GM21526 (cell line): ENCODE data around the gene SMARCA2.

ENCODE experiments used
- ATAC-seq: cut with Tn5 transposase; IDR thresholded peaks from one replicate; pipeline ENCODE4 v1.9.1; 2021; ENCODE audit warnings: moderate library complexity; ENCODE audit not compliant: unreplicated experiment, low FRiP score

The SMARCA2 gene

DNA sequence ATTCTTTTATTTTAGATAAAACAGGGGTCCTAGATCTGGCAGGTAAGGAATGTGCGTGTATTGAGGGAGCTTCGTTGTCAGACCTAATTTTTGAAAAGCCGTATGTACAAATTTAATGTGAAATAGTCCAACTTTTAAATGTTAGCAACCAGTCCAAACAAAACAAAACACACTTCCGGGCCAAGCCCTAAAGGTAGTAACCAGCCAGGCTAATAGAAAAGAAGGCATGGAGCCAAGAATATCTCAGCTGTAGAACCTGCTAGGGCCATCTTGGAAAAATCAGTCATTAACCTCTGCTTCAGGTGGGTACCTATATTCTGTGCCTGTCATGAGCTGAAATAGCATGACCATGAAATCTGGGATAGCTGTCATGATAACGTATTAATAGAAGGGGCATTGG lies 71.0 kb downstream of the SMARCA2 start:
- ATAC-seq = no peak

DNA sequence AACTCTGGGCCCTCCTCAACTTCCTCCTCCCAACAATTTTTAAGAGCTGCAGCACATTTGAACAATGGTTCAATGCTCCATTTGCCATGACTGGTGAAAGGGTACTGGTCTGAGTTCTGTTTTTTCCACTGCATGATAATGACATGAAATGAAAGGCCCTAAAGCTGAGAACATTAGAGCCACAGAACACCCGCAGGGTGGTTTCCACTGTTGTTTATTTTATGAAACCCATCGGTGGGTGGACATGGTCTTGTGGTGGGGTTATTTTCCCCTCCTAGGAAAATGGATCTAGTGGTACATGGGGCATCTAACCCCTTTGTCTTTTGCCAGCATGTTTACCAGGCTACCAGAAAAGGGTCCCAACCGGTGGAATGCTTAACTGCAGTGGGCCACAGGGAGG lies 71.8 kb downstream of the SMARCA2 start:
- ATAC-seq = no peak

DNA sequence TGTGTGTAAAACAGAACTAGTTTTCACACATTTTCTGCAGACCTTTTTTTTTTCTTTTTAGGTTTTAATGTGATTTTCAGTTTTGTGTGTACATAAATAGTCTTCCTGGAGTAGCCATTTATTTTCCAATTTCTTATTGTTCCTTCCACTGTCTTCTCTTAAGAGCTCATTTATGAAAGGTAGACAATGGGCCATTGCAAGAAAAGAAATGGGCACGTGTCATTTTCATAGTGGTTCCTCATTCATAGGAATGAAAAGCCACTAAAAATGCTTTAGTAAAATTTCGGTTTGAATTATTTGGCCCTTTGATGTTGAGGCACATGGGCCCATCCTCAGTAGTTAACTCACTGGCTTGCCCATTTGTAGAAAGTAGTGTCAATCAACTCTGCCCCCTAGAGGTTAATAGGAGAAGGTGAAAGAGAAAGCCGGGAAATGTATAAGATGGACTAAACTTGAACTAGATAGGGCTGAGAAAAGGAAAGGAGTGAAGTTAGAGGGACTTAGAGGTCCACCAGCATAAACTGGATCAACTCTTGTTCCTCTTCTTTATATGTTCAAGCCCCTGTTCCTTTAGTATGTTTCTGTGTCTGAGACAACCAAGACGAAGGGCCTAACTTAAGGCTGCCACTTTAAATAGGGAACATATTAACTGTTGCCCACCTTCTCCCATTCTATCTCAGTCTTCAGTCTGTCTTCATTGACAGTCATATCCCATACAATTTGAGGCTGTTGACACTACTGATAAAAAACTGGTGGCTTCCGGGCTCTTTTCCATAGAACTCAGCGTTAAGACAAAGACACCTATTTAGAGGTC lies 72.6 kb downstream of the SMARCA2 start:
- ATAC-seq = peak; percentile 78

DNA sequence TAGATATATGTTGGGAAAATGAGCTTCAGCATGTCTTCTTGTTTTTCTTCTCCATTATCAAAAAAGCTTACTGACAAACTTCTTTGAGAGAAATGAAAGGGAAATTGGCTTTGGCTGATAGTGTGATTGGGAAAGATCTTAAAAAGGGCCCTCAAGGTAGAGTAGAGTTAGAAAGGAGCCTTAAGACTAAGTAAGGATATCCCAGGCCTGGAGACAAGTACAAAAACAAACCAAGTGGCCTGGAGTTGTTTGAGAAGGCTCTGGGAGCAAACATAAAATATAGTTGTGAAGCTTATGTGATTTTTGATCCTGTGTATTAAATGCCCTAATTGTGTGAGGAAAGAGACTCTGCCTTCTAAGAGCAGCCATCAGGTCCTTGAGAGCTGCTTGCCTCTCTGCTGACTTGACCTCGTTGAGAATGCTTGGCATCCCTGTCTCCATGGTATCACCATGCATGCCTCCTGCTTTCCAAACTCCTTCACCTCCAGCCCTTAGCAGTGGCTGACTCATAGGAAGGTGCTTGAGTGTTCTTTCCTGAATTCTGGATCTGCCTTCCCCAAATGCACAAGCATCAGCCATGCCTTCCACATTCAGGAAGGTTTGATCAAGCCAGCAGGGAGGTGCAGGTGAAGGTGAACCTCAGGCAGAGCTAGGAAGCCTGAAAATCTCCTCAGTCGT lies 78.9 kb downstream of the SMARCA2 start:
- no peak for ATAC-seq

GRCh38 chr9:2096376-2096970 lies 81.3 kb downstream of the SMARCA2 start:
- ATAC-seq = no peak

DNA sequence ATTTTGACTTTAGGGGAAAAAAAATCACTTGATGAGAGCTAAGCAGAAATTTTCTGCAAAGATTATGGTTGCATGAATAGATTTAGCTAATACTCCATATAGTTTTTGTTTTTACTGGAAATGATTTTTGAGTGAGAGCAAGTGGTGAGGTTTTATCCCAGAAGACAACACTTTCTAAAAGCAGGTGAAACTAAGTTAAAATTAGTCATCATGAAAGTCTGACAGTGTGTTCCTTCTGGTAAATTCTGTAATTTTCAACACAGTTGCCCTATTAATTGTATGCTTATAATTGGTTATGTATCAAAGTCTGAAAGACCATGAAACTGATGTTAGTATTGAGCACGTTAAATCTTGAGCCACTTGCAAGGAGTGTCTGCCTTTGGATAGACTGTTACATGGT lies 91.5 kb downstream of the SMARCA2 start:
- no peak for ATAC-seq

GRCh38 chr9:2107906-2108451 lies 92.8 kb downstream of the SMARCA2 start:
- no peak for ATAC-seq

- ATAC-seq = no peak
These were observed 94.0 kb downstream of the SMARCA2 start for GRCh38 chr9:2109069-2109650.

DNA sequence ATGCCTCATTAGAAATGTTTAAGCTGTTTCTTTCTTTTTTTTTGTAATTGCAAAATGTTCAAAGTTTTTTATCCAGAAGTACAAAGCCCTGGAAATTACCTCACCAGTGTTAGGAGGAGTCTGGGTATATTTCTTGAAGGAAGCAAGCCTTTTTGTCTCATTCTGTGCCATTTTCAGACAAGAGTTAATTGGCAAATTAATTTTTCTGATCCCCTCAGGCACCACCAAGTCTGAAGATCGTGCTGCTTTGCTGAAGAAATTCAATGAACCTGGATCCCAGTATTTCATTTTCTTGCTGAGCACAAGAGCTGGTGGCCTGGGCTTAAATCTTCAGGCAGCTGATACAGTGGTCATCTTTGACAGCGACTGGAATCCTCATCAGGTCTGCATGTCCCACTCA lies 94.9 kb downstream of the SMARCA2 start:
- ATAC-seq = no peak

DNA sequence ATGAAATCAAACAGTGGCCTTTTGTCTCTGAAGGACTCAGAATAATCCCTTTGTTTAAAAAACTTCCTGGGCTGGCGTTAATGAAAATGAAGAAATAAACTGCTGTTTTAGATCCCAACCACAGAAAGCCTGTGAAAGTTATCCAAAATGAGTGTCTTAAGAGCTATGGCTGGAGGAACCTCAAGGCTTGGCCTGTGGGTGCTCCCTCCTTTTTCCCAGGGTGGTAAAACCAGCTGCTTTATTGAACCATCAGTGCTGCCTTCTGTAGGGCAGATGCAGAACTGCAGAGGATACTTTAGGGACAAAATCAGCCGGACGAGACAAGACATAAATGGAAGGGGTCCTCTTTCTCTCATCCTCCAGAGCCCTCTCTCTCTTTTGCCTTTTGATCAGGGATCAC lies 100.9 kb downstream of the SMARCA2 start:
- no peak for ATAC-seq

GRCh38 chr9:2117527-2117926 lies 102.4 kb downstream of the SMARCA2 start:
- ATAC-seq = no peak

DNA sequence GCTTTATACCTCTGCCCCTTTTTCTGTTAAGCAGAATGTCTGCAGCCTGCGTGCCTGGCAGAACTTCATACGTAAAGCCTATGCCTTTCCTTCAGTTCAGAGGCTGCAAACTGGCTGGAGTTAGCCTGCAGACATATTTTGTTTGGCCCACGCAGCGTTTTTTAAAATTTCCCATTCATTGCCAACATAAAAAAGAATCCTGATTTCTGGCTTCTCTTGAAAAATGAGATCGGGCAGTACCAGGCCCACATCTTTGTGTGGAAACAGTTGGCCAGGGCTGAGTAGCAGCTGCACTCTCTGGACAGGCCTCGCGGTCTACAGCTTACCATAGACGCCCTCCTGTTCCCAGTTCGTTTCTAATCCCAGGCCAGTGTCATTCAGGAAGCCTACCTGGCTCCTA lies 104.4 kb downstream of the SMARCA2 start:
- ATAC-seq = no peak

- no peak for ATAC-seq
These were observed 106.0 kb downstream of the SMARCA2 start for GRCh38 chr9:2120926-2121689.

DNA sequence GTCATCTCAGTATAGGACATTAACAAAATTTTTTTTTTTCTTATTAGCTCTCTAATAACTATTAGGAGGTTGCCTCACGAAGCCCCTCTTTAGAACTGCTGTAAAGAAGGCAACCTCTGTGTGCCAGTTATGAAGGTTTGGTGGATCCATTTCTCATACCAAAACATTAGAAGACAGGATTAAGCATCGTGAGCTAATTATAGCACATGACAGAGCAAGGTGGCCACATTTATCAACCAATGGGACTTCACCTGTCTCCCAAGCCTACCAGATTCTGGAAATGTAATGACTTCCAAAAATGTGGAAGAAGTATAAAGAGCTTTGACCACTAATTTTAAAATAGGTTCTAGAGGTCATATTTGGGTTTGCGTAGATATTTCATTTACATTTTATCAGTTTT lies 107.2 kb downstream of the SMARCA2 start:
- no peak for ATAC-seq

DNA sequence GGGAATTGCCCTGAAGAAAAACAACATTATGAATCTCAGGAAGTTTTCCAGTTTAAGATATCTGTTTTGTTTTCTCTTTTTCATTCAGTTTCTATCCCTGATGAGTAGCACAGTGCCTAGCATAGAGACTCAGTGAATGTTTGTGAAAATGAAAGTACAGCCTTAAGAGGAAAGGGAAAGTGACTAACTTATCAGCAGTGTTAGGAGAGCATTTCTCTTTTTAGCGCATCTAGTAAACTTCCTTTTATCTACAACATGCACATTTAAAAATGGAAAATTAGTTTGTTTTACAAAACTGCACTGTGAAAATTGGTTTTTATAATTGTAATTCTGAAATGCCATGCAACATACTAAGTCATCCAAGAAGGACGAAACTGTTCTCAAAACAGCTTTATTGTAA lies 110.8 kb downstream of the SMARCA2 start:
- peak; percentile 97 for ATAC-seq

GRCh38 chr9:2126331-2126803 lies 111.2 kb downstream of the SMARCA2 start:
- ATAC-seq = no peak

DNA sequence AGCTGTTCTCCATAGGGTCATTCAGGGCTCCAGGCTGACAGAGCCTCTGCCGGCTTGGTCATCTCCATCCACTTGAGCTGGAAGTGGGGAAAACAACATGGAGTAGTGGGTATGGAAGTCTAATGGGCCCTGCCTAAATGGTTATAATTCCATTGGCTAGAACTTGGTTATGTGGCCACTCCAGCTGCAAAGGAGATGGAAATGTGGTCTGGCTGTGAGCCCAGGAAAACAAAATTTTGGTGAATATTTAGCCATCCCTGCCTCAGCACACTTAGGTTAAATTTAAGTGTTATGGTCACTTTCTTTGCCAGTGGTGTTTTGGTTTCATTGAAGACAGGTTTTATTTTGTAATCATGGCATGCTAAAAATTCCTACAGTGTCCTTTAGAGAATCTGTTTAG lies 112.3 kb downstream of the SMARCA2 start:
- ATAC-seq = no peak

GRCh38 chr9:2128141-2128540 lies 113.0 kb downstream of the SMARCA2 start:
- no peak for ATAC-seq

GRCh38 chr9:2128618-2129017 lies 113.5 kb downstream of the SMARCA2 start:
- ATAC-seq = no peak

- no peak for ATAC-seq
These were observed 115.8 kb downstream of the SMARCA2 start for GRCh38 chr9:2130941-2131340.
